HepG2 (cell line): ENCODE data around the gene FAM217B. TPM values are rescaled to one million over a fixed set of nuclear protein-coding genes. Genes with fewer than 3 reads are reported as not detected.

Source experiments
- ATAC-seq: fragments of 200-7000 bp; cut with Tn5 transposase; 3 replicates; pipeline ENCODE4 v1.9.1; 2020; ENCODE audit warnings: mild to moderate bottlenecking, moderate library complexity
- BruUV-seq: library from RNA; stranded (reverse); fragments of 400-500 nt; replicated peaks from 2 replicates; lab custom pipeline; 2021; lab: Mats Ljungman, UMichigan
- CTCF ChIA-PET: fragments of 300-600 bp; formaldehyde crosslinking; extraction: SDS; loops from one replicate; lab custom pipeline; 2021; ENCODE audit warnings: low total read pairs, inconsistent platforms, low intra/inter-chr PET ratio; lab: Yijun Ruan, JAX
- POLR2A ChIA-PET: fragments of 350-600 bp; sonication (Branson Sonifier 250); formaldehyde crosslinking; loops from one replicate; lab custom pipeline; 2020; ENCODE audit warnings: antibody characterized with exemption, inconsistent platforms; lab: Yijun Ruan, JAX
- DNase-seq: peaks from one replicate; pipeline ENCODE4 v3.0.0-alpha.2; 2015; ENCODE audit warnings: low spot score
- FAIRE-seq: peaks from 3 replicates; lab custom pipeline; 2011; peaks lifted over from hg19 to GRCh38; lab: Jason Lieb, UNC
- H2AFZ ChIP-seq: one replicate; pipeline ENCODE4 v1.6.1; 2011; ENCODE audit warnings: low read length, inconsistent platforms
- H3K27ac ChIP-seq: fragments of 300-600 bp; 3 replicates; pipeline ENCODE4 v1.8.0; 2011; ENCODE audit warnings: mixed run types, mild to moderate bottlenecking, mixed read lengths, low read length, inconsistent platforms; ENCODE audit not compliant: insufficient read depth; ENCODE audit errors: extremely low read length
- H3K27me3 ChIP-seq, 2 experiments: fragments of 200-600 bp in 1 of 2; 2 replicates in 1 of 2; 3 replicates in 1 of 2; pipeline versions ENCODE4 v1.6.0 to v1.8.0; 2011; ENCODE audit warnings: low read length in 2 of 2, mild to moderate bottlenecking in 2 of 2, moderate library complexity in 2 of 2, inconsistent platforms in 1 of 2; ENCODE audit not compliant: insufficient read depth in 2 of 2, control insufficient read depth in 1 of 2
- H3K36me3 ChIP-seq, 2 experiments: fragments of 200-600 bp in 1 of 2; replicated peaks in 1 of 2; 2 replicates in 1 of 2; 3 replicates in 1 of 2; pipeline versions ENCODE4 v1.5.1 to v1.8.0; 2011; ENCODE audit warnings: low read length in 2 of 2, inconsistent platforms in 1 of 2; ENCODE audit not compliant: insufficient read depth in 2 of 2, control insufficient read depth in 1 of 2
- H3K4me1 ChIP-seq: 2 replicates; pipeline ENCODE4 v1.5.1; 2012; ENCODE audit warnings: low read length, inconsistent platforms; ENCODE audit not compliant: insufficient read depth
- H3K4me2 ChIP-seq: 2 replicates; pipeline ENCODE4 v1.6.0; 2011; ENCODE audit warnings: low read depth, low read length, inconsistent platforms
- H3K4me3 ChIP-seq, 3 experiments: fragments of 200-600 bp in 1 of 3; sonication (generic), shearing (Covaris generic) in 1 of 3; replicated peaks in 1 of 3; 2 replicates each; pipeline ENCODE4 v1.5.1; 2011 to 2016; ENCODE audit warnings: low read length in 3 of 3, inconsistent platforms in 2 of 3, low read depth in 2 of 3, mild to moderate bottlenecking in 2 of 3, control low read depth in 1 of 3, mixed read lengths in 1 of 3; ENCODE audit not compliant: insufficient read depth in 1 of 3
- H3K79me2 ChIP-seq: one replicate; pipeline ENCODE4 v1.6.1; 2011; ENCODE audit warnings: low read length, inconsistent platforms; ENCODE audit not compliant: insufficient read depth
- H3K9ac ChIP-seq: 2 replicates; pipeline ENCODE4 v1.6.0; 2011; ENCODE audit warnings: mild to moderate bottlenecking, low read depth, low read length, inconsistent platforms; ENCODE audit not compliant: insufficient read depth
- H3K9me3 ChIP-seq: 2 replicates; pipeline ENCODE4 v1.5.1; 2012; ENCODE audit warnings: mild to moderate bottlenecking, low read length
- H4K20me1 ChIP-seq: 2 replicates; pipeline ENCODE4 v1.6.0; 2011; ENCODE audit warnings: inconsistent platforms, mild to moderate bottlenecking, low read length, moderate library complexity; ENCODE audit not compliant: insufficient read depth
- CSRNP2 ChIP-seq: sonication (generic); formaldehyde crosslinking; conservative IDR thresholded peaks from 2 replicates; pipeline ENCODE4 v1.8.0; 2022; ENCODE audit warnings: low read depth, missing genetic modification reagents
- KDM4B ChIP-seq: sonication (generic); formaldehyde crosslinking; IDR thresholded peaks from 2 replicates; pipeline ENCODE4 v1.4.0; 2020; ENCODE audit warnings: missing genetic modification reagents
- ZNF367 ChIP-seq: sonication (generic); formaldehyde crosslinking; IDR thresholded peaks from 2 replicates; pipeline ENCODE4 v1.4.0; 2020; ENCODE audit warnings: missing genetic modification reagents, borderline replicate concordance
- ZSCAN20 ChIP-seq: sonication (generic); formaldehyde crosslinking; IDR thresholded peaks from 2 replicates; pipeline ENCODE4 v1.4.0; 2020; ENCODE audit warnings: missing genetic modification reagents, mild to moderate bottlenecking, borderline replicate concordance
- WGBS: methylation state at CpG from one replicate; pipeline ENCODE4 v1.1.6; 2017; ENCODE audit warnings: low lambda C conversion rate; 5-methylcytosine and 5-hydroxymethylcytosine counted together
- in situ Hi-C: cut with HindIII; loops from 2 replicates; pipeline ENCODE4 v1.10.0; 2017; ENCODE audit warnings: low pct_unique_long_range_greater_than_20kb; ENCODE audit not compliant: extremely low pct_ligation_motif_present
- intact Hi-C: fragments of 100-400 bp; cut with micrococcal nuclease; formaldehyde crosslinking; loops from one replicate; pipeline ENCODE4 v1.10.0; 2022; ENCODE audit not compliant: unreplicated experiment
- polyA plus RNA-seq, 8 experiments: library from polyadenylated mRNA; depleted of rRNA in 3 of 8; stranded (reverse) in 7 of 8; unstranded in 1 of 8; fragments of >200 nt; fragmentation: Illumina TruSeq in 4 of 8; extraction: Trizol in 4 of 8; gene quantifications; 2 replicates each; pipeline versions ENCODE4 v1.2.1 to v1.2.3, GENCODE V29; 2011 to 2016; ENCODE audit warnings: low read depth in 4 of 8, missing spikeins in 1 of 8, mixed read lengths in 1 of 8; ENCODE audit not compliant: insufficient read depth in 1 of 8
- total RNA-seq, 5 experiments: library from RNA; depleted of rRNA; stranded (reverse); fragments of >200 nt; fragmentation: Illumina TruSeq; extraction: Trizol; gene quantifications; 2 replicates each; pipeline ENCODE4 v1.2.3, GENCODE V29; 2016; ENCODE audit warnings: low read depth in 1 of 5
- TF ChIP-seq, protein P1 (sequence below): sonication (generic); formaldehyde crosslinking; IDR thresholded peaks from 2 replicates; pipeline ENCODE4 v1.5.0; 2020; ENCODE audit warnings: mild to moderate bottlenecking, missing genetic modification reagents

Gene FAM217B
- total and polyA plus RNA-seq, 2 of the 13 experiments (the other 11 are each of a cell fraction or from before 2014, with no cell fraction given): 11.1 to 14.3 TPM

- Histone ChIP-seq H3K27ac (no peak overlapping the region), H4K20me1 (no peaks in the 10 kb centered on the region), H2AFZ (no peak overlapping the region), H3K79me2 (no peaks in the 10 kb centered on the region), H3K27me3 (no peaks in the 10 kb centered on the region; a peak in 1 of 5 replicates), H3K4me3 (no peak overlapping the region), H3K9ac (no peak overlapping the region), H3K36me3 (no peaks in the 10 kb centered on the region), H3K4me1 (no peaks in the 10 kb centered on the region), H3K4me2 (no peak overlapping the region), H3K9me3 (no peaks in the 10 kb centered on the region)
- ChIA-PET CTCF (no interaction called here), POLR2A (no interaction called here)
- no TSS peak for BruUV-seq
- 44% methylated on average over 6 of the region's 6 CpGs for WGBS
- in situ Hi-C loops (no loop called here), intact Hi-C loops (no loop called here)
- no peak for ATAC-seq
- FAIRE-seq: no peak
- TF ChIP-seq ZNF367 (CRISPR knock-in tag): no peak
- TF ChIP-seq ZSCAN20 (CRISPR knock-in tag): no peak
- TF ChIP-seq, protein P1, sequence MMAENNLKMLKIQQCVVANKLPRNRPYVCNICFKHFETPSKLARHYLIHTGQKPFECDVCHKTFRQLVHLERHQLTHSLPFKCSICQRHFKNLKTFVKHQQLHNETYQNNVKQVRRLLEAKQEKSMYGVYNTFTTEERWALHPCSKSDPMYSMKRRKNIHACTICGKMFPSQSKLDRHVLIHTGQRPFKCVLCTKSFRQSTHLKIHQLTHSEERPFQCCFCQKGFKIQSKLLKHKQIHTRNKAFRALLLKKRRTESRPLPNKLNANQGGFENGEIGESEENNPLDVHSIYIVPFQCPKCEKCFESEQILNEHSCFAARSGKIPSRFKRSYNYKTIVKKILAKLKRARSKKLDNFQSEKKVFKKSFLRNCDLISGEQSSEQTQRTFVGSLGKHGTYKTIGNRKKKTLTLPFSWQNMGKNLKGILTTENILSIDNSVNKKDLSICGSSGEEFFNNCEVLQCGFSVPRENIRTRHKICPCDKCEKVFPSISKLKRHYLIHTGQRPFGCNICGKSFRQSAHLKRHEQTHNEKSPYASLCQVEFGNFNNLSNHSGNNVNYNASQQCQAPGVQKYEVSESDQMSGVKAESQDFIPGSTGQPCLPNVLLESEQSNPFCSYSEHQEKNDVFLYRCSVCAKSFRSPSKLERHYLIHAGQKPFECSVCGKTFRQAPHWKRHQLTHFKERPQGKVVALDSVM: no peak
- TF ChIP-seq KDM4B (CRISPR knock-in tag): no peak
- no peak for TF ChIP-seq CSRNP2 (CRISPR knock-in tag)
- DNase-seq: no peak
These were observed 22.0 kb downstream of the FAM217B start for GRCh38 chr20:59962155-59962554.
